HG03354 (cell line): ENCODE data around the gene PFKFB2.

Source experiments
- ATAC-seq: cut with Tn5 transposase; IDR thresholded peaks from one replicate; pipeline ENCODE4 v1.9.1; 2021; ENCODE audit warnings: mild to moderate bottlenecking; ENCODE audit not compliant: unreplicated experiment, poor library complexity, severe bottlenecking

Gene PFKFB2

DNA sequence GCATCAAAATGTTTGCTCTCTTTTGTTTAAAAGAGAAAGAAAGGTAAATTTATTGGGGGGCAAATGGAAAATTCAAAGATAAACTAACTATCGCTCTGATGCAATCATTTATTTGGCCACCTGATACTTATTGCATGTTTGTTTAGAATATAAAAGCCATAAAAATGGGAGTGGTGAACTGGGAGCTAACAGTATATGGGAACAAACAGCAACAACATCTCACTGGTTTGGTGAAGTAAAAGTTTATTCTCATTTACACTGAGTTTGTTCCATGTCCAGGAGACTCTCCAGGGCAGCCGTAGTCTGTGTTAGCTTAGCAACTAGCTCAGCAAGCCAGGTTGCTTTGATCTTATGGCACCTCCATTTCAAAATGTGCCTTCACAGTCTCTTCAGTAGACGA is 71.3 kb downstream of the PFKFB2 start:
- ATAC-seq, result no peak

DNA sequence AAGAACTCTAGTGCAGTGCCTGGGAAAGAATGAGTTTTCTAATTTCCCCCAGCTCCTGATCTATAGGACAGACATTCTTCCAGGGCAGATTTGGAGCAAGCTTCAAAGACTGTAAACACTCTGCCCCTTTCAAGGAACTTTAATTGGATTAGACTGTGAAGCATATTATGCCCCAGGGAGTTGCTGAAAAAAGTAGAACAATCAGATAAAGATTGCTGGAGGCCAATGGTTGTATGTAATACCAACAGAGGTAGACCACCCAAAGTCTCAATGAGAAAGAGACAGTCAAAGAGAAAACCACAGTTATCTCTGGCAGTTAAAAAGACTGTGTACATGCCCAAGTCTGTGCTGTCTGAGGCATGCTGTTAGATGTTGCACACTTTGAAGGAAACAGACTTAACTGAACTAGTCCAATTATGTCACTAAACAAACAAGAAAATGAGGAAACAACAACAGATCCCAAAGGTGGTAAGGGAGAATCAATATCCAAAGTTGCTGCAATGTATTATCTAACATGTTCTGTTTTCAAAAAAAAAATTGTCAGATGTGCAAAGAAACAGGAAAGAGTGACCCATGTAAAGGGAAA is 75.4 kb downstream of the PFKFB2 start:
- no peak for ATAC-seq

DNA sequence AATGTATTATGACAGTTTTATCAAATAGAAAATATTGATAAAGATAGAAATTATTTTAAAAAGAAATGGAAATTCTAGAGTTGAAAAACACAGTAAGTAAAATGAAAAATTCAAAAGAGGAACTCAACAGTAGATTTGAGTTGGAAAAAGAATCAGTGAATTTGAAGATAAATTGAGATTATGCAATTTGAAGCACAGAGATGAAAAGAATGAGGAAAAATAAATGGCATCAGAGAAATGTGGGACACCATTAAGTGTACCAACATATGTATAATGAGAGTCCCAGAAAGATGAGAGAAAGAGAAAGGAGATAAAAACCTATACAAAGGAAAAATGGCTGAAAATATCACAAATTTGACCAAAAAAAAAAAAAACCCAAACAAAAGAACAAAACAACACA is 76.0 kb downstream of the PFKFB2 start:
- no peak for ATAC-seq
